AG08396 (cell line): ENCODE measurements around the gene TSC1.

Experiments
- DNase-seq: peaks from one replicate; pipeline ENCODE4 v3.0.0; 2012; ENCODE audit warnings: low spot score, mixed read lengths

The TSC1 gene

DNA sequence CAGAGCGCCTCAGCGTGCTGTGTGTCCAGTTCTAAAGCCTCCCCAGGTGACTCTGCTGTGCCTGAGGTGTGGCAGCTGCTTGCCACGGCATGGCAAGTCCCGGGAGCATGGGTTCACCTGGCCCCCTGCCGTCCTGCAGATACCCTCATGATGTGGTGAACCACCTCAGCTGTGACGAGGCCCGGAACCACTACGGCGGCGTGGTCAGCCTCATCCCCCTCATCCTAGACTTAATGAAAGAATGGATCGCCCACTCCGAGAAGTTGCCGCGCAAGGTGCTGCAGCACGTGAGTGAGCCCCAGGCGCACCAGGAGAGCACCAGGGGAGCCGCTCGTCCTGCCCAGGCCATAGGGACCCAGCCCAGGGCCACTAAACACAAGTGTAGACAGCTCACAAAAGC lies 56.3 kb downstream of the TSC1 start:
- DNase-seq, result no peak

DNA sequence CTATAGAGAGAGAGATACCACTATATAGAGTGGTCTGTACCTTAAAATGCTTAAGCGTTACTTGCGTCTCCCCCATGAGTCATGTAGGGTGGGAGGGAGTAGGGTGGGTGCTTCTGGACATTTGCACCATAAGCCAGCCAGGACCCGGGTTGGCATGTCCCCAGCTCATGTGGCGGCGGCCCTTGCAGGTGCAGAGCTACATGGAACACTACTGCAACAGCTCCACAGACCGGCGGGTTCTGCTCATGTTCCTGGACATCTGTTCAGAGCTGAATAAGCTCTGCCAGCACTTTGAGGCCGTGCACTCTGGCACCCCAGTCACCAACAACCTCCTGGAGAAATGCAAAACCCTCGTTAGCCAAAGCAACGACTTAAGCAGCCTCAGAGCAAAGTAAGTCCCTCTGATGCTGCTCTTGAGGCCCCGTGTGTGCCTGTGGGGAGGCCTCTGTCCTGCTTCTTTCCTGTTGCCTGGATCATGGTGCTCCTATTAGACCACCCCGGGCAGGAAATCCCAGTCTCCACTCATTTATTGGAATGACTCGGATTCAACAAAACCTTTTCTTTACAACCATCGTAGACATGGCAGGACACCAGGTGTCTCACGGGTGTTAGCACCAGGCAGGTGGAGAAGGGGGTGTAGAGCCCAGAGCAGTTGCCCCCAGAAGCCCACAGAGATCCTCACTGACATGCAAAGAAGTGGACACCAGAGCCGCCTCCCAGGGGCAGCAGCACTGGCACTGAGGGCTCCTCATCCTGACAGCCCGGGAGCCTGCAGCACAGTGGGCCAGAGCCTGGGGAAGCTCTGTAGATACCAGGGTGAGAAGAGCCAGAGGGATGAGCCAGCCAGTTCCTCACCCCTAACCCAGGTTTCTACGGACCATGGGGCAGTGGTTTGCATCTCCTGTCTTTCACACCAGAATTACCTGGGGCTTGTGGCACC lies 57.0 kb downstream of the TSC1 start:
- DNase-seq, result no peak

DNA sequence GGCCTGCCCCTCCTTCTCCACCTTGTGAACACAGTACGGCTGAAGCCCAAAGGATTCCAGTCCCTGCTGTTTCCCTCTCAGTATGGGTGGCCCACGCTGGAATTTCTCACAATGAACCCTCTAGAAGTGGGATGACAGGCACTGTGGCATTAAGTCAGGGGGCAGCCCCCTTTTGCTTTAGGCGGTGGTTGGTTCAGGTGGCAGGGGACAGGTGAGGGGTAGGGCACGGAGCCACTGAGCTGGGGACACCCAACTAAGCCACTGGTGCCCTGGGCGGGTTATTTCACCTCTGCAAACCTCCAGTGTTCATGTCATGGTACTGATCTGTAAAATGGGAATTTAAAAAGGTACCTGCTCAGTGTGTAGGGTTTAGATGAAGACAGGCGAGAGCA lies 58.1 kb downstream of the TSC1 start:
- no peak for DNase-seq

DNA sequence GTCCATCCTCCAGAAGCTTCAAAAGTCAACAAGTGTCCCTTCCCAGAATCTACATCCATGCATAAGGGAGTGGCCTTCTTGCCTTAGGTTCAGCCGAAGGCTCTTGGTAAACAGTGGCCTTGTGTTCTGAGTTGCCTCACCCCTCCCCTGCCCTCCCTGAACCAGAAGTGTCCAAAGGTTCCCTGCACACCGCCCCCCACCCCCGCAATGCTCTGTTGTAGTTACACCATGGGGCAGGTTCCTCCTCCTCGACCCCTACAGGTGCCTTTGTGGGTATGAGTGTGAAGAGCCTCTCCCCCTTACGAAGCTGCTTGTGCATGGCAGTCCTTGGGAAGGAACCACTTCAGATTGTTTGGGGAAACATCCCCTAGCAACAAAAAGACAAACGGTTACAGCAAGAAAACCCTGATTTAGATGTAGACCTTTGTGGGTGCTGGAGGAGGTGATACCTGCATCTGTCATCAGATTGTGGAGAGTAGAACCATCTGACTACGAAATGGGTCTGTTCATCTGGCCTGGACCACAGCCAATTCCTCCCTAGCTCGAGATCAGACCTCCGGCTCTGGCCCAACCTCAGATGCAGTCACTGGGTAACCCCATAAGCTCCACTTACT lies 58.6 kb downstream of the TSC1 start:
- no peak for DNase-seq

DNA sequence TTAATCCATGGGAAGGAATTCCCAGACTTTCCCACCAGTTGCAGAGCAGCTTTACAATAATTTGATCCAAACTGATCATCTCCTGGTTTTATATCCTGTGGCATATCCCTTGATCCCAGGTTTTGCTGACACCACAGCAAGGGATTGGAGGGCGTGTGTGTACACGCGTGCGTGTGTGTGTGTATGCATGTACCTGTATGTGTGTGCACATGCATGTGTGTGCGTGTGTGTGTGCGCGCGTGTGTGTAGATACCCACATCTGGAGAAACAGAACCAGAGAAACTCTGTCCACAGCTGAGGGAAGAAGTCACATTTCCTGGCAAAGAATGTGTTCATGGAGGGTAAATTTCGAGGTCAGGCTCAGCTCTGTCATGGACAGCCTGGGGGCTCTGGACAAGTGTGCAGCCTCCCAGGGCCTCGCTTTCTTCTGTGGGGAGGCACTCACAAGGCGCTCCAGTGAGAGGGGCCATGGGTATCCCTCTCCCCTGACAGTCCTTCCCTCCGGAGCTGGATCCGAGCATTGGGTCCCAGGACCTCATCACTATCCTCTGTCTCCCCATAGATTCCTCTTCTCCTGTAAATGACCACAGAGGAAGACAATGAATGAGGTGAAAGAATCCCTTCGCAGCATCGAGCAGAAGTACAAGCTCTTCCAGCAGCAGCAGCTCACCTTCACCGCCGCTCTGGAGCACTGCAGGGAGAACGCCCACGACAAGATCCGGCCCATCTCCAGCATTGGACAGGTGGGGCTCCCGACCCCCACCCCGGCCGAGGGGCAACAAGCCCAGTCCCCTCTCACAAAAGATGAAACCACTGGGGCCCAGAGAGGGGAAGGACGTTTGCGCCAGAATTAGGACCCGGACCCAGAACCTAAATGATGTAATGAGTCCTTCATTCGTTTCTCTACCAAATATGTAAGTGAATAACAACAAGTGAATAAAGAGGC lies 60.8 kb downstream of the TSC1 start:
- no peak for DNase-seq

DNA sequence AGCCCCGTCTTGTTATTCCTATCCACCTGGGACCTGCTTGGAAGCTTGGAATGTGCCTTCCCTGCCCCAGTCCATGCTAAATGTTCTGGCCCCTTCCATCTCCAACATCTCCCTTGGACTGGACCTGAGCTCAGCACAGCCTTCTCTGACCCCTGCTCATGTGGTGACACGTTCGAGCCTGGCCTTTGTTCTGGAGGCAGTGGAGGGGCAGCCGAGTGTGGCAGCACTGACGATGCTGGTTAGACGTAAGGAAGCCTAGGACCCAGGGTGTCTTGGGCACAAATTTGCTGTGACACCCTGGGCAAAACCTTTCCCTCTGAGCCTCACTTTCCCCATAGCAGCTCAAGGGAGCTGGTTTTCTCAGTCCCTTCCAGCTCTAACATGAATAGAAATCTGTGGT lies 61.8 kb downstream of the TSC1 start:
- no peak for DNase-seq

DNA sequence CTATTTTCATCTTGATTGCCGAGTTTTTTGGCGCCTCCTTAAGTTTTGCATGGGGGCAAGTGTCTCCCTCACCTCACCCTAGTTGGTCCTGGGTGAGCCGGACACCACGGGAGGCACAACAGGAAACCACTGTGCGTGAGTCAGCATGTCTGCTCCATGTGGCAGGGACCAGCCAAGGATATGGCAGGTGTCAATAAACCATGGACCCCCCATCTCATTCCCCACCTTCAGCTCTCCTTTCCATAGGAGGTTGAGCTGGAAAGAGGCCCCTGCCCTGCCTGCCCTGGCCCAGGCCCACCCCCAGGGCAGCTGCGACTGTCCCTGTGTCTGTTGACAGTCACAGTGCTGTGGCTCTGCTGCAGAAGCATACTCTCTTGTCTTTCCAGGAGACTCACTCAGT lies 62.6 kb downstream of the TSC1 start:
- no peak for DNase-seq

DNA sequence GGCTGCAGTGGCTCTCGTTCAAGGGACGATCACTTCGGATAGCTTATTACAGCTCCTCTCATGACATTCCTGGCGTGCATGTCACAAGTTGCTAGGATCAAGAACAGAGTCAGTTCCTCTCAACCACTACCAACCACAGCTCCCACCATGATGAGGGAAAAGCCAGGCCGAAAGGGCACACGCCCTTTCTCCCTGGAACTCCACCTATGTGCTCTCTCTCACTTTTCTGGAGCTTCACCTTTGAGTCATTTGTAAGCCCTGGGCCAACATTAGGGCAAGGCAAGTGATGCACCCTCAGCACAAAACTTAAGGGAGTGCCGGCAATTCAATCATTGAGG lies 64.1 kb downstream of the TSC1 start:
- DNase-seq, result no peak

DNA sequence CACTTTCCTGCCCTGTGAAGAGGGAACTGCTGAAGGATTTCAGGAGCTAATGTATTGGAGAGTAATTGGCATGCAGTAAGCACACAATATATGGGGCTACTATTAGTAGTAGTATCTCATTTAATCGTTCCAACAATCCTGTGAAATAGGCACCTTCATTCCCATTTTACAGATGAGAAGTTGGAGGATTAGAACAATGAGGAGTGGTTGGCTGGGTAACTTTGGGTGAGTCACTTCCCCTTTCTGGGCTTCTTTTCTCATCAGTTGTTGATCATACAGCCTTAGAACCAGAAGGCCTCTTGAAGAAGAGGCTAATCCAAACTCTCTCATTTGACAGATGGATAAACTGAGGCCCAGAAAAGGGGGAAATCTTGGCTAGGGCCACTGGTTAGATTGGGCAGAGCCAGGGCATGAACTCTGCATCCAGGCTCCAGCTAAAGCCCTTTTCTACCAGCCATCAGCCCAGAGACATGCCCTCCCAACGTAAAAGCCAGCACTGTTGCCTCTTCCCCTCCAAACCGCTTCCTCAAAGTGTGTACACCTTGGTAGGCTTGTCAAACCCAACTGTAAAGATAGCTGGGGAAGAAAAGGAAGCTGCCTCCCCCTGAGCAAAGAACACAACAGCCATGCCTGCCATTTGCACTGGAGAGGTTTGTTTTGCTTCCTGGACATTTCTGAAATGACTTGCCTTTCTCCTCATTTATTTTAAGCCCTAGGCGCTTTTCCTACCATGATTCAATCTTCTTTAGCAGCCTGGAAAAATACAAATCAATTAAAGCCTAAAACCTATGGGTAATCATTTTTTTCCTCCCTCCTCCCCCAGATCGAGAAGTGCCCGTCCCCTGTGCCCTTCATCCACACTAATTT lies 64.7 kb downstream of the TSC1 start:
- no peak for DNase-seq

DNA sequence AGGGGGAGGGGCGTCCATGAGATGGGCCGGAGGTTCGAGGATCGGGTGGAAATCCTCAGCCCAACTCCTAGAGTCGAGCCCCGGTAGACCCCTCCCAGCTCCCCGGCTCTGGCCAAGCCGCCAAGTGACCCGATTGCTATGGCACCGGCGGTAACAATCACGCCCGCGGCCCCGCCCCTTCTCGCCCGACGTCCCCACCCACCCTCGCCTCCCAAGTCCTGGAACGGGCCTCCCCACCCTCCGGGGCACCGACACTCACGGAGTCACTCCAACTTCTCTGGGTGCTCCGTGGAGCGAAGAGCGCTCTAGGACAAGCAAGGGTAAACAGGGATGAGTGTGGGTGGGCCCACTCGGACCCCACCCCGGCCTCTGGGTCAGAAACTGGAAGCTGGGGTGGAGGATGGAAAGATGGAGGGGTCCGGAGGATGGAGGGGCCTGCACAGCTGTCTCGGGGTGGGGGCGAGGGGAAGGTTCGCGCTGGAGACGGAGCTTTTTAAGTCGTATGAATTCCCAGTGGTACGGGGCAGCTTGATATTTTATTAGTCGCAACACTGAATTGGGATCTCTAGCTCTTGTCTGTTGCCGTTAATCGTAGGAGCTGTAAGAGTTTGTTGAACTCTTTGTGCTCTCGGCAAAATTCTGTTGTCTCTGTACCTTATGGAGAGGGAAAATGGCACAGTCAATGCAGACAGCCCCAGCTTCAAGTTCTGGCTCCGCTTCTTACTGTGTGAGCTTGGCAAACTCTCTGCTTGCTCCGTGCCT lies 65.5 kb downstream of the TSC1 start, which contains the start of gene SPACA9:
Gene SPACA9 (plus strand): TSS at position 204 of the 762 bp plus-strand sequence. CDS start 5,050 bp downstream, outside the sequence.
- DNase-seq, result peak; percentile 89

DNA sequence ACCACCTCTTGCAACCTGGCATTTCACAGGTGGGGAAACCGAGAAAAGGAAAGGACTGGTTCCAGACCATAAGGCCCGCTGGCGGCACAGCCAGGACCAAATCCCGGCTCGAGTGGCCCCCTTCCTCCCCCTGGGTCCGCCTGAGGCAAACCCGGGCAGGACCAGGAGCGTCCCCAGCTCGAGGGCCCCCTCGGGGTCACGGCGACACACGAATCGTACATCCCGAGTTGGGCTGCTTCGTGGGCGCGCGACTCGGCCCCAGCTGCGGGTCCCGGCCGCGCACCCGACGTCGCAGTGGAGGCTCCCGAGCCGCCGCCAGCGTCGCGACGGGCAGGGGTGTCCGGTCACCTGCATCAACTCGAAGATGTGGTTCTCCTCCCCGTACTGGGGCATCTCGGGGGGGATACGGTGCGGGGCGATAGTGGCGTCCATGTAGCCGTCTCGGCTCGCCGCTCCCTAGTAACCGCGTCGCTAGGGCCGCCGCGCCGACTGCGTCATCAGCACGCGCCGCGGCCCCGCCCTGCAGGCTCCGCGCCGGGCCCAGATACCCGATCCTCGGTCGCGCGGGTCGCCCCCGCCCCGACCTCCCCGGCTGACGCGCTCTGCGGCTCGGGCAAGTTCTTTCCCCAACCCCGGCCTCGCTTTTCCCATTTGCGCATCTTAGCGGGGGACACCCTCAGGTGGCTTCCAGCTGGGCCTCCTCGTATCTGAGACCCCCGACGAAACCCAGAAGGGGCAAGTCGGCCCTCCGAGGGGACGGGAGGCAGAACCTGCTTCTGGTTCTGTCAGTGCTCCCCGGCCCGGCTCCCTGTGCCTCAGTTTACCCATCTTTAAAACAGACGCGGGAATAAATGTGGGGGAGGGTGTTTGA lies 66.4 kb downstream of the TSC1 start, which contains the start of gene AK8:
Gene AK8 (minus strand): TSS at position 461 of the 871 bp plus-strand sequence. CDS start 29 bp downstream, at position 432.
- peak; percentile 98 for DNase-seq

DNA sequence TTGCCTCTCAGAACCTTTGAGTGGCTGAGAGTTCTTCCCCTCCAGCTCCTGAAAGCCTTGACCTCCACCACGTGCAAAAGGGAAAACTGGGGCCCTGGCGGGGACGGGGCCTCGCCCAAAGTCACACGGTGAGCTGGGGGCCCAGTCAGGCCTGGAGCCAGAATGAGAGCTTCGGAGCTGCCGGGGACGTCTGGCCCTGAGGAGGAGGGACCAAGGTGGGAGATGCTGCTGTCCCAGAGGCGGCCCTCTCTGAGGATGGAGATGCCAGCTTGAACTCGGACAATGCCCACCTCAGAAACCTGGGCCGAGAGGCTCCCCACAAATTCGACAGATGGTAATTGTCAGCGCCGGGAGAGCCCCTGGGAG lies 67.0 kb downstream of the TSC1 start:
- DNase-seq, result no peak

DNA sequence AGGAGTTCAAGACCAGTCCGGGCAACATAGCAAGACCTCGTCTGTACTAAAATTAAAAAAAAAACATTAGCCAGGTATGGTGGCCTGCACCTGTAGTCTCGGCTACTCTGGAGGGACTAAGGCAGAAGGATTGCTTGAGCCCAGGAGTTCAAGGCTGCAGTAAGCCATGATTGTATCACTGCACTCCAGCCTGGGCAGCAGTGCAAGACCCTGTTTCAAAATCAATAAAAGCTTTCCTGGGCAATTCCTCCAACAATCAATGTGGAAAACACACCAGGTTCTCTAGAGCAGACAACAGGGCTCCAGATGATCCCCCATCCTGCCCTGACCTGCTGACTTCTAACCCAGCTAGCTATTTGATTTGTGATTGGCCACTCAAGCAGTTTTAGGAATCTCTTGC lies 67.6 kb downstream of the TSC1 start:
- DNase-seq, result no peak

DNA sequence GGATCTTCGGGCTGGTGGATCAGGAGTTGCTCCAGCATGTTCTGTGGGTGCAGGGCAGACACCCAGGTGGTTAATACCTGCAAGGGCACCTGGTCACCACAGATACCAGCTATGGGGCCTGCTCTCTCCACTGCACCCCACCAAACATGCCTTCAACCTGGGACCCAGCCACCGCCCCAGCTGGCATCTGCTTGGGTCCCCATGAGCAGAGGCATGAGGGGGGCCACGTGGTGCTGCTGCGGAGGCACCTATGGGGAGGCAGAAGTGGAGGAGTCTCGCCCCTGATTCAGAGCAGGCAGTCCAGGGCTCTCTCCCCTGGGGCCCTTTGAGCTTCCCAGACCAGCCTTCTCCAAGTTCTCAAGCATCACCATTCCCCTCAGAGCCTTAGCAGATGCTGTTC lies 69.3 kb downstream of the TSC1 start:
- no peak for DNase-seq

DNA sequence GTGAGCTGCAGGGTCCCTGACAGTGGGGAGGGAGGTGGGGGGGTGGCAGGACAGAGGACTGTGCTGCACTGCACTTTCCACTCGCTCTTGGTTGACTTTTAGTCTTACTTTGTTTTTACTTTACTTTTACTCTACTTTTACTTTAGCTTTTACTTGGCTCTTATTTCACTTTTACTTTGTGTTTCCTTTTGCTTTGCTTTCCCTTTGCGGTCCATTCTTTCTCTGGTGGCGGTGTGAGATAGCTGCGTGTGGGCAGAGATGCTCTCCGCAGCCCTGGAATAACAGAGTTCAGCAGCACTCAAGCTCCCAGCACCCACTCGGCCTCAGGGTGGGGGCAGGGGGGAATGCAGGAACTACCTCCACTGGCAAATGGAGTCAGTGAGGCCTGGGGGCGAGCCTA lies 71.0 kb downstream of the TSC1 start:
- no peak for DNase-seq

DNA sequence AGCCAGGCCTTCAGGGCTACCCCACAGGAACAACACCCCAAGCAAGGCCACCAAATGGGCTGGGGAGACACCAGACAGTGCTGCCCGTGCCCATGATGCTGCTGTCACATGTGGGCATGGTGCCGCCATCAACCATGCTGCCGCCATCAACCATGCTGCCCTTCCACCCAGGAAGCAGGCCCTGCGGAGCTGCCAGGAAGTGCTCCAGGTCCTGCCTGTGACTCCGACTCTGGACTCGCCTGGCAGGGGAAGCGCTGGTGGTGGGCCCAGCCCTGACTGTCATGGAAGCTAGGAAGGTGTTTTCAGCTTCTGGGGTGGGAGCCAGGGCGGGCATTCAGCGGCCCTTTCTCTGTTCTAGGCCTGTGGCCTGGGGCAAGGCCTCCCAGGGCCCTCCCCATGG lies 75.2 kb downstream of the TSC1 start:
- DNase-seq, result no peak

DNA sequence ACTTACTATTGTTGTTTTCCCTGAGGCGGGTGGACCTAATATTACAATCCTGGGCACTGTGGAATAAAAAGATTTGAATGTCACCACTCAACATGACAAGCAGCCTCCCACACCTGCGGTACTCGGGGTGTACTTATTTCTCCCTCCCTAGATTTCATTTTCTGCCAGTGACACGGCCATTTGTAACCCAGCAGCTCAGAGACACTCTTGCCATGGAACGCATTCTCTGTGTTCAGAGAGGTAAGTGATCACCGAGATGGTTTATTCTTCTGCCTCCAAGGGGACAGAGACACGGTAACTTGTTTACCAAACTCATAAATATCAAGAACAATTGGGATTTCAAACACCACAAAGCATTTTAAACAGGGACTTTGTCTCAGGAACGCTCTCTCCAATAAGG lies 77.5 kb downstream of the TSC1 start:
- no peak for DNase-seq

DNA sequence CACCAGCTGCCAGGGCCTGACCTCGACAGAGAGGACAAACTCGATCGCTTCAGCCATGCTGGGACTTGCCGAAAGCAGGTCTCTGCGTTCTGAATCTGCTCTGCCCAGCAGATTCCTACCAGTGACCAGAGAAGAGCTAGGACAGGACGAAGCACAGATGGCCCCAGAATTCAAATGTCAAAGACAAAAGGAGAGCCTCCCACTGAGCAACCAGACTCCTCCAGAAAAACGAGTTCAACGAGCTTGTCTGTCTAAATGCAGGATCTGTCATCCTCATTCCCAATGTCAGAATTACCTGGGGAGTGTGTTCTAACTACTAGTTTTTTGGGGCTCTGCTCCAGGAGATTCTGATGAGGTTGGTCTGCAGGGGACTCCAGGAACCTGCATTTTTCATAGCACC lies 79.7 kb downstream of the TSC1 start:
- DNase-seq, result no peak

DNA sequence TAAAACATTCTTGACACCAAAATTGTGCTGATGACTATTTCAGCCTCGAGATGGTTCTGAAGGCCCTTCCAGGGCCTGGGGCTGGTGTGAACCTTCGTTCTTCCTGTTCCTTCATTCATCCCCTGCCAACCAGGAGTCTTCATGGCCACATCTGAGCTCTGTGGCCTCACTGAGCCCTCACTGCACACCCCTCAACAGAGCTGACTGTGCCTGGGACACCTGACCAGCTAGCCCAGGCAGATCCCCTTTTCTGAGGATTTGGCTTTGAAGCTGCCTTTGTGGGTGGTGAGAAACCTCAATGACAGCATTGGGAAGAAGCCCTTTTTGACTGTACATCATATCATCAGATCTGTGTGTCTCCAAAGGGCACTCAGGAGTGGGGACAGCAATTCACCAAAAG lies 80.1 kb downstream of the TSC1 start:
- DNase-seq, result no peak

DNA sequence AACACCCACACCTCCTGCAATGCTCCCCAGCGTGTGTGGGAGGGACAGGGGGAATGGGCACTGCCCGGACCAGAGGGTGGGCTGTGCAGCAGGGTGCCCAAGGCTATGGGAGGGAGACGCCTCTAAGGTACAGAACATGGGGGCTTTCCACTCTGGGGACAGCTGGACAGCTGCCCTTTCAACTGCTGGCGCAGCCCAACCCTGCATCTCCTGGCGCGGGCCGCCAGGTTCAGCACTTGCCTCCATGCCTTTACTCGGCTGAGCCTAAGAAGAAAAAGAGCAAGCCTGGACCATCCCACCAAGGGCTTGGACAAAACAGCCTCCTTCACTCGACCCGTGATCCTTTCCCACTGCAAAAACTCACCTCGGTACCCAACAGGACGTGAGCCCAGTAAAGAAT lies 81.3 kb downstream of the TSC1 start:
- DNase-seq, result no peak
